OCI-LY1 (cell line): ENCODE data around the gene ULK3.
A peak's percentile ranks its signal among the peaks of the same experiment; 100 is the strongest.

Source experiments
- EZH2 ChIP-seq: fragments of 200-600 bp; sonication (generic), shearing (Covaris generic); IDR thresholded peaks from 2 replicates; pipeline ENCODE4 v1.8.0; 2017; ENCODE audit warnings: borderline replicate concordance, mixed run types, mild to moderate bottlenecking, antibody characterized with exemption, low read length, moderate library complexity, mixed read lengths
- TF ChIP-seq, protein P1 (sequence below): fragments of 200-600 bp; sonication (generic), shearing (Covaris generic); IDR thresholded peaks from 2 replicates; pipeline ENCODE4 v1.5.1; 2017; ENCODE audit warnings: mild to moderate bottlenecking, antibody characterized with exemption, low read length, moderate library complexity, mixed read lengths

DNA sequence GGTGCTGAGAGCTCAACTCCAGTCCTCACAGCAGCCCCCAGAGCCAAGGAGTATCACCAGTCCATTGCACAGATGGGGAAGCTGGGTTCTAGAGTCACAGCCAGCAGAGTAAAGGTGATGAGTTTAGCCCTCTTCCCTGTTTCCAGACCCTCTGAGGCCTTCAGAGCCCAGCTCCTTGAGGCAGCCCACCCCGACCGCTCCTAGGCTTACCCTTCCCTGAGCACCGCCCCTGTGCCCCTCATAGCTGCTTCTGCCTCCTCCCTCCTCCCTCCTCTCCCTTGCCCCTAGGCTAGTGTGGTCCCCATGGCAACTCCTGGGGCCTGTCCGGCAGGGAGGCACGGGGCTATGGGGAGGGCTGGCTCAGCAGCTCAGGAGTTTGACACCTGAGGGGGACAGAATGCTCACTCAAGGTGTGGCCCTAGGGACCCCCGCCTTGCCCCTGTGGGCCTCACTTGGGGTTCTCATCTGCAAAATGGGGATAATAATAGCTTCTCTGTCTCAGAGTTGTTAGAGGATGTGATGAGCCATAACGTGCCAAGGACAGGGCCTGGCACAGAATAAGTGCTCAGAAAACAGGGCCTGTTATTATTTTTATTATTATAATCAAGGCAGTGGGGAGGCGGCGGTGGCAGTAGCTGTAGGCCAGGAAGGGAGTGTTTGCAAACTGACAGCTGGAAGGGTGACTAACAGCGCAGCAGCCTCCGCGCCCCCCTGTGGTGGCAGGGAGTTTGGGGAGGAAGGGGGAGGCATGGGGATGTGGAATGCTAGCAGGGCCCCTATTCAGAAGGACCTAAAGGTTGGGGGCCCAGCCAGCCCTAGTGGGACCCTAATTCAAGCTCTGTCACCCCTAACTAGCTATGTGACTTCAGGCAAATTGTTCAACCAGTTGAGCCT is 49.6 kb downstream of the ULK3 start:
- TF ChIP-seq, protein P1, sequence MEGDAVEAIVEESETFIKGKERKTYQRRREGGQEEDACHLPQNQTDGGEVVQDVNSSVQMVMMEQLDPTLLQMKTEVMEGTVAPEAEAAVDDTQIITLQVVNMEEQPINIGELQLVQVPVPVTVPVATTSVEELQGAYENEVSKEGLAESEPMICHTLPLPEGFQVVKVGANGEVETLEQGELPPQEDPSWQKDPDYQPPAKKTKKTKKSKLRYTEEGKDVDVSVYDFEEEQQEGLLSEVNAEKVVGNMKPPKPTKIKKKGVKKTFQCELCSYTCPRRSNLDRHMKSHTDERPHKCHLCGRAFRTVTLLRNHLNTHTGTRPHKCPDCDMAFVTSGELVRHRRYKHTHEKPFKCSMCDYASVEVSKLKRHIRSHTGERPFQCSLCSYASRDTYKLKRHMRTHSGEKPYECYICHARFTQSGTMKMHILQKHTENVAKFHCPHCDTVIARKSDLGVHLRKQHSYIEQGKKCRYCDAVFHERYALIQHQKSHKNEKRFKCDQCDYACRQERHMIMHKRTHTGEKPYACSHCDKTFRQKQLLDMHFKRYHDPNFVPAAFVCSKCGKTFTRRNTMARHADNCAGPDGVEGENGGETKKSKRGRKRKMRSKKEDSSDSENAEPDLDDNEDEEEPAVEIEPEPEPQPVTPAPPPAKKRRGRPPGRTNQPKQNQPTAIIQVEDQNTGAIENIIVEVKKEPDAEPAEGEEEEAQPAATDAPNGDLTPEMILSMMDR: peak; percentile 70
- no peak for TF ChIP-seq EZH2
